ENCODE data around the gene PLA2G4D. TPM values are rescaled to one million over a fixed set of nuclear protein-coding genes. Genes with fewer than 3 reads are reported as not detected.

PLA2G4D gene
- total and polyA plus RNA-seq, 2 donors (not counting 3 experiments of a cell fraction or from before 2014, with no cell fraction given), result not detected

- POLR2A ChIA-PET, result no interaction called here
- intact Hi-C loops (cut with micrococcal nuclease) (no loop called here), dilution Hi-C loops (cut with MboI; ENCODE audit: extremely low pct_ligation_motif_present, low sequenced_read_pairs) (no loop called here)
- TF ChIP-seq FOS (IDR thresholded peaks at IDR 0.05; ENCODE audit: borderline replicate concordance, insufficient read depth, low read length) (no peak), EZH2 (IDR thresholded peaks at IDR 0.05; ENCODE audit: borderline replicate concordance, low read depth, low read length, severe bottlenecking) (no peak), GATA2 (IDR thresholded peaks at IDR 0.05; ENCODE audit: insufficient read depth, insufficient read length, low read depth, low read length) (no peak), MYC (IDR thresholded peaks at IDR 0.05; ENCODE audit: low read depth, low read length) (no peak), POLR2AphosphoS5 (IDR thresholded peaks at IDR 0.05; ENCODE audit: insufficient read depth, low read depth, low read length) (no peak), CTCF (IDR thresholded peaks at IDR 0.05; ENCODE audit: extremely low read depth in 1 of 2, insufficient read depth in 1 of 2, low read depth in 1 of 2, low read length in 2 of 2) (no peak), JUN (IDR thresholded peaks at IDR 0.05; ENCODE audit: borderline replicate concordance, insufficient read depth, insufficient read length, low read depth) (no peak), POLR2A (IDR thresholded peaks at IDR 0.05; ENCODE audit: low read depth, low read length) (no peak), MAX (IDR thresholded peaks at IDR 0.05; ENCODE audit: insufficient read depth, insufficient read length) (no peak)
- H3K36me3 ChIP-seq (ENCODE audit: control insufficient read depth in 2 of 2, extremely low read depth in 1 of 2, insufficient read depth in 2 of 2, low read length in 2 of 2), result no peaks in the 10 kb centered on the region
- H3K79me2 ChIP-seq (ENCODE audit: control insufficient read depth, insufficient read depth, low read length), result no peaks in the 10 kb centered on the region
- CTCF ChIA-PET, result interaction anchor here (0.8 to 4.6 kb wide), 17 partner anchors 10 to 310 kb away, joined by 3 to 77 read pairs (median 10); partner anchors contain the start of genes MAPKBP1 and PLA2G4D
- no peak overlapping the region for H2AFZ ChIP-seq (ENCODE audit: low read depth, low read length)
- no peak overlapping the region for H3K27ac ChIP-seq (ENCODE audit: insufficient read depth, low read depth, low read length)
- FAIRE-seq (no peak), DNase-seq (ENCODE audit: low read depth, low spot score) (no peak)
- no peak overlapping the region for H3K9ac ChIP-seq (replicated peaks; ENCODE audit: extremely low read depth, insufficient read depth, low read length)
- no peaks in the 10 kb centered on the region for H3K9me3 ChIP-seq (replicated peaks; ENCODE audit: control insufficient read depth, insufficient read depth, low read length)
- no peaks in the 10 kb centered on the region for H4K20me1 ChIP-seq (replicated peaks; ENCODE audit: control insufficient read depth, extremely low read depth, insufficient read depth, low read length)
- H3K4me2 ChIP-seq (ENCODE audit: insufficient read depth, low read length), result no peak overlapping the region
- no peak overlapping the region for H3K4me3 ChIP-seq (replicated peaks in 1 of 3; ENCODE audit: insufficient read depth in 1 of 3, low read depth in 1 of 3, low read length in 3 of 3)
- peaks cover 3 to 8% of the 10 kb centered on the region in 2 experiments for H3K27me3 ChIP-seq (ENCODE audit: control insufficient read depth in 2 of 2, insufficient read depth in 2 of 2, low read length in 2 of 2)
- H3K4me1 ChIP-seq (ENCODE audit: control insufficient read depth, extremely low read depth, insufficient read depth, low read length), result no peaks in the 10 kb centered on the region
- H3K9me1 ChIP-seq (replicated peaks; ENCODE audit: control insufficient read depth, extremely low read depth, insufficient read depth, low read length), result no peaks in the 10 kb centered on the region
- no TSS peak for BruUV-seq (replicated peaks)
Measured at GRCh38 chr15:42083605-42083908, 10.8 kb downstream of the PLA2G4D start.
